ENCODE data around the gene TTLL13. TPM values are rescaled to one million over a fixed set of nuclear protein-coding genes. Genes with fewer than 3 reads are reported as not detected.
"Not testable (repeated sequence)": the region's sequence is repeated elsewhere in the genome, so short reads cannot be mapped to it uniquely, and the experiment has no call there.

Gene TTLL13
- total RNA-seq, 1 experiment from 2014 or later = 1.0 TPM

DNA sequence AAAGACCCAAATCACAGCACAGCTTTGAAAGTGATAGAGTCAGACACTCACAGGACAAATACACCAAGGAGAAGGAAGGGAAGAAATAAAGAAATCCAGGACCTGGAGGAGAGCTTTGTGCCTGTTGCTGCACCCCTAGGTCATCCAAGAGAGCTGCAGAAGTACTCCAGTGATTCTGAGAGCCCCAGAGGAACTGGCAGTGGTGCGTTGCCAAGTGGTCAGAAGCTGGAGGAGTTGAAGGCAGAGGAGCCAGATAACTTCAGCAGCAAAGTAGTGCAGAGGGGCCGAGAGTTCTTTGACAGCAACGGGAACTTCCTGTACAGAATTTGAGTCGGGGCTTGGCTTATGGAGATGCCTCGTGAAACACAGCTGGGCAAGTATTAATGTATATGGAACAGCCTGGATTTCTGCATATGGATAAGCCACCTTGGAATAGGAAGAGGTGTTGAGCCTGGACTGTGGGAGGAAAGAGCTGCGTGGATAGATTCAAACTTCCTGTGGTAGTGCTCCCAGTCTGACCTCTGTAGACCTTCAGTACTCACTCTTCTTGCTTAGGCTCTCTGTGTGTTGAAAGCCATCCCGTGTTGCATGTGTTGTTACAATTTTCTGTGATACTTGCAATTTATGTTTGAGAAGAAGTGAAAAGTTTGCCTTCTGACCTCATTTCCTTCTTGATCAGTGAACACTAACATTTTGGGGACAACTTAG, 22.3 kb downstream of the TTLL13 start (continued):
- TF ChIP-seq CBX3 (IDR thresholded peaks at IDR 0.05; ENCODE audit: low read depth) = no peak
- no peak for TF ChIP-seq ZNF274 (IDR thresholded peaks at IDR 0.05; ENCODE audit: low read depth, low read length)
- TF ChIP-seq, protein P1, sequence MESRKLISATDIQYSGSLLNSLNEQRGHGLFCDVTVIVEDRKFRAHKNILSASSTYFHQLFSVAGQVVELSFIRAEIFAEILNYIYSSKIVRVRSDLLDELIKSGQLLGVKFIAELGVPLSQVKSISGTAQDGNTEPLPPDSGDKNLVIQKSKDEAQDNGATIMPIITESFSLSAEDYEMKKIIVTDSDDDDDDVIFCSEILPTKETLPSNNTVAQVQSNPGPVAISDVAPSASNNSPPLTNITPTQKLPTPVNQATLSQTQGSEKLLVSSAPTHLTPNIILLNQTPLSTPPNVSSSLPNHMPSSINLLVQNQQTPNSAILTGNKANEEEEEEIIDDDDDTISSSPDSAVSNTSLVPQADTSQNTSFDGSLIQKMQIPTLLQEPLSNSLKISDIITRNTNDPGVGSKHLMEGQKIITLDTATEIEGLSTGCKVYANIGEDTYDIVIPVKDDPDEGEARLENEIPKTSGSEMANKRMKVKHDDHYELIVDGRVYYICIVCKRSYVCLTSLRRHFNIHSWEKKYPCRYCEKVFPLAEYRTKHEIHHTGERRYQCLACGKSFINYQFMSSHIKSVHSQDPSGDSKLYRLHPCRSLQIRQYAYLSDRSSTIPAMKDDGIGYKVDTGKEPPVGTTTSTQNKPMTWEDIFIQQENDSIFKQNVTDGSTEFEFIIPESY (IDR thresholded peaks at IDR 0.05; ENCODE audit: extremely low read depth, insufficient replicate concordance, low read length) = no peak
- no peak for TF ChIP-seq SRF (IDR thresholded peaks at IDR 0.05; ENCODE audit: low read depth)
- TF ChIP-seq SIN3A (IDR thresholded peaks at IDR 0.05; ENCODE audit: low read depth) = no peak

DNA sequence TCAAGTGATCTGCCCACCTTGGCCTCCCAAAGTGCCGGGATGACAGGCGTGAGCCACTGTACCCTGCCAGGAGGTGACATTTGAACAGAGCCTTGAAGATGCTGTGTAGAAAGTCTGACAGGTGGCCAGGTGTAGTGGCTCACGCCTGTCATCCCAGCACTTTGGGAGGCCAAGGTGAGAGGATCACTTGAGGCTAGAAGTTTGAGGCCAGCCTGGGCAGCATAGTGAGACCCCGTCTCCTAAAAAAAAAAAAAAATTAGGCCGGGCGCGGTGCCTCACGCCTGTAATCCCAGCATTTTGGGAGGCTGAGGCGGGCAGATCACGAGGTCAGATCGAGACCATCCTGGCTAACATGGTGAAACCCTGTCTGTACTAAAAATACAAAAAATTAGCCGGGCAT, 29.1 kb downstream of the TTLL13 start:
- POLR2A ChIA-PET; H3K9ac ChIP-seq (ENCODE audit: low read length); BruUV-seq (replicated peaks): not testable (repeated sequence)

DNA sequence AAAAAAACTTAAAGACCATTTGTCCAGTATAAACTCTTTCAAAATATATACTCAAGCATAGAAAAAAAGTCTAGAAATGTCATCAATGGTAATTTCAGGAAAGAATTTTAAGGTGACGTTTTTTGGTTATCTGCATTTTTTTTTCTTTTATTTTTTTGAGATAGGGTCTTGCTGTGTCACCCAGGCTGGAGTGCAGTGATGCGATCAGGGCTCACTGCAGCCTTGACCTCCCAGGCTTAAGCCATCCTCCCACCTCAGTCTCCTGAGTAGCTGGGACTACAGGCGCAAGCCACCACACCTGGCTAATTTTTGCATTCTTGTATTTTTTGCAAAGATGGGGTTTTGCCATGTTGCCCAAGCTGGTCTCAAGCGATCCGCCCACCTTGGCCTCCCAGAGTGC, 31.4 kb downstream of the TTLL13 start:
- BruUV-seq (replicated peaks); intact Hi-C loops (cut with micrococcal nuclease): not testable (repeated sequence)

More for the DNA sequence above, 29.1 kb downstream of the TTLL13 start:
- RAD21 ChIA-PET (ENCODE audit: low non-redundant PET in 1 of 2, low total read pairs in 2 of 2, uncharacterized antibody in 2 of 2, unreplicated experiment in 2 of 2) = interaction anchor here in 1 of 2 experiments (0.6 kb wide), 1 partner anchor 25 kb away, joined by 3 read pairs; no protein-coding TSS in a partner anchor
- H3K9me3 ChIP-seq (ENCODE audit: control insufficient read depth in 1 of 2, insufficient read depth in 1 of 2, low read depth in 1 of 2, low read length in 2 of 2); DNase-seq (ENCODE audit: low read depth, low spot score); H3K4me3 ChIP-seq (replicated peaks in 1 of 2; ENCODE audit: low read depth in 1 of 2, low read length in 2 of 2); H3K27me3 ChIP-seq (ENCODE audit: insufficient read depth, low read length); ATAC-seq; H3K27ac ChIP-seq (ENCODE audit: low read depth, low read length); H3K36me3 ChIP-seq (ENCODE audit: control insufficient read depth in 1 of 2, insufficient read depth in 2 of 2, low read length in 2 of 2); CTCF ChIA-PET; H3K4me2 ChIP-seq (ENCODE audit: low read length); H3K79me2 ChIP-seq (ENCODE audit: insufficient read depth, low read length); H3K4me1 ChIP-seq (ENCODE audit: control insufficient read depth in 1 of 2, insufficient read depth in 2 of 2, low read length in 2 of 2); H2AFZ ChIP-seq (ENCODE audit: low read depth, low read length, poor library complexity, severe bottlenecking); H4K20me1 ChIP-seq (ENCODE audit: insufficient read depth); H3K9me2 ChIP-seq (ENCODE audit: insufficient read depth); intact Hi-C loops (cut with micrococcal nuclease): not testable (repeated sequence)

More for the DNA sequence above, 31.4 kb downstream of the TTLL13 start:
- CTCF ChIA-PET = interaction anchor here (1.2 to 1.6 kb wide), 4 partner anchors 12 to 137 kb away, joined by 3 to 5 read pairs (median 3); no protein-coding TSS in a partner anchor
- not testable (repeated sequence) for H2AFZ ChIP-seq (ENCODE audit: low read depth, low read length, poor library complexity, severe bottlenecking); H3K9me2 ChIP-seq (ENCODE audit: insufficient read depth); H3K27ac ChIP-seq (ENCODE audit: low read depth, low read length); H3K79me2 ChIP-seq (ENCODE audit: insufficient read depth, low read length); H3K27me3 ChIP-seq (ENCODE audit: insufficient read depth, low read length); H3K4me3 ChIP-seq (replicated peaks in 1 of 2; ENCODE audit: low read depth in 1 of 2, low read length in 2 of 2); H3K9ac ChIP-seq (ENCODE audit: low read length); H3K36me3 ChIP-seq (ENCODE audit: control insufficient read depth in 1 of 2, insufficient read depth in 2 of 2, low read length in 2 of 2); H3K4me1 ChIP-seq (ENCODE audit: control insufficient read depth in 1 of 2, insufficient read depth in 2 of 2, low read length in 2 of 2); H4K20me1 ChIP-seq (ENCODE audit: insufficient read depth); H3K4me2 ChIP-seq (ENCODE audit: low read length); ATAC-seq; H3K9me3 ChIP-seq (ENCODE audit: control insufficient read depth in 1 of 2, insufficient read depth in 1 of 2, low read depth in 1 of 2, low read length in 2 of 2); DNase-seq (ENCODE audit: low read depth, low spot score)
- POLR2A ChIA-PET = interaction anchor here (1.4 kb wide), 1 partner anchor 11 kb away, joined by 5 read pairs; no protein-coding TSS in a partner anchor
- RAD21 ChIA-PET (ENCODE audit: low non-redundant PET in 1 of 2, low total read pairs in 2 of 2, uncharacterized antibody in 2 of 2, unreplicated experiment in 2 of 2) = interaction anchor here in 1 of 2 experiments (0.6 kb wide), 1 partner anchor 203 kb away, joined by 4 read pairs; no protein-coding TSS in a partner anchor
